HG03175 (cell line): ENCODE results near the gene TRAPPC14.

Experiments used
- ATAC-seq: cut with Tn5 transposase; IDR thresholded peaks from one replicate; pipeline ENCODE4 v1.9.1; 2021; ENCODE audit warnings: mild to moderate bottlenecking, moderate library complexity; ENCODE audit not compliant: unreplicated experiment

Gene TRAPPC14

DNA sequence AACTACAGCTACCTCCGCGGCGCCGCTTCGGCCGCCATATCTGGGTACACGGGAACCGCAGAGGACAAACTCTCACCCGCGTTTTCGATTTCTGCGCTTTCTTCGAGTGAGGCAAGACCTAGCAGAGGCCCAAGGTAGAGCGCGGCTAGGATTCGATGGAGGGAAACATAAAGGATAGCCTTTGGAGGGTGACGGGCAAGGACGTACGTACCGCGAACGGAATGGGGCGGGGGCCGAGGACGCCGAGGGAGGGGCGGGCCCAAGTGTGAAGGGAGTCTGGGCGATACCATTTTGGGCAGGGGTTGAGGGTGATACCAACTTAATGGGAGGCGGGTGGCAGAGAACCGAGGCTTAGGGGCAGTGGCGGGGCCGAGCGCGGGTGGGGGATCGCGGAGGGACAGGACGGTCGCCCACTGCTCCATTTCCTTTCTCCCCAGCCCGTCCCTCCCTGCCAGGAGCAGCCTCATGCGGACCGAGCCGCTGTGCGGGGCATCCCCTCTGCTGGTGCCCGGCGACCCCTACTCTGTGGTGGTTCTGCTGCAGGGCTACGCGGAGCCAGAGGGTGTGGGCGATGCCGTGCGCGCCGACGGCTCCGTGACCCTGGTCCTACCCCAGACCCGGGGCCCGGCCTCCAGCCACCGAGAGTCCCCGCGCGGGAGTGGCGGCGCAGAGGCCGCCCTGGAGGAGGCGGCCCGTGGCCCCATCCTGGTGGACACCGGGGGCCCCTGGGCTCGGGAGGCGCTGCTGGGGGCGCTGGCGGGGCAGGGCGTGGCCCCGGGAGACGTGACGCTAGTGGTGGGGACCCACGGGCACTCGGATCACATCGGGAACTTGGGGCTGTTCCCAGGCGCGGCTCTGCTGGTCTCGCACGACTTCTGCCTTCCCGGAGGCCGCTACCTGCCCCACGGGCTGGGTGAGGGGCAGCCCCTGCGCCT, 31.3 kb downstream of the TRAPPC14 start, which contains the start of gene MBLAC1:
Gene MBLAC1, plus strand, starts transcription at position 37 of the 935 bp plus-strand sequence. Its CDS starts 429 bp downstream, at position 466.
- ATAC-seq: peak; percentile 67

DNA sequence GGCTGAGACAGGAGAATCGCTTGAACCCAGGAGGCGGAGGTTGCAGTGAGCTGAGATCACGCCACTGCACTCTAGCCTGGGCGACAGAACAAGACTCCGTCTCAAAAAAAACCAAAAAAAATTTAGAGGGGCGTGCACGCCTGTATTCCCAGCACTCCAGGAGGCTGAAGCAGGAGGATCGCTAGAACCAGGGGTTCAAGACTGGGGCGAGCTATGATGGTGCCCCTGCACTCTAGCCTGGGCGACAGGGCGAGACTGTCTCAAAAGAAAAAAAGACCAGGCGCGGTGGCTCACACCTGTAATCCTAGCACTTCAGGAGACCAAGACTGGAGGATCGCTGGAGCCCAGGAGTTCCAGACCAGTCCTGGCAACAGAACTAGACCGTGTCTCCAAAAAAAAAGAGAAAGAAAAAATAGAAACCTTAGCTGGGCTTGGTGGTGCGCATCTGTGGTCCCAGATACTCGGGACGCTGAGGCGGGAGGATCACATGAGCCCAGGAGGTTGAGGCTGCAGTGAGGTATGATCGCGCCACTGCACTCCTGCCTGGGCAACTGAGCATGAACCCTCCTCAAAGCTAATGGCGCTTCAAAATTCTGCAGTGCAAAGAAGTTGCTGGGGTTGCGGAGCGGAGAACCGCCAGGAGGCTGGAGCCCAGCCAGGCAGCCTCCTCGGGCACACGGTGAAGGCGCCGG, 32.1 kb downstream of the TRAPPC14 start:
- peak; percentile 4 for ATAC-seq

DNA sequence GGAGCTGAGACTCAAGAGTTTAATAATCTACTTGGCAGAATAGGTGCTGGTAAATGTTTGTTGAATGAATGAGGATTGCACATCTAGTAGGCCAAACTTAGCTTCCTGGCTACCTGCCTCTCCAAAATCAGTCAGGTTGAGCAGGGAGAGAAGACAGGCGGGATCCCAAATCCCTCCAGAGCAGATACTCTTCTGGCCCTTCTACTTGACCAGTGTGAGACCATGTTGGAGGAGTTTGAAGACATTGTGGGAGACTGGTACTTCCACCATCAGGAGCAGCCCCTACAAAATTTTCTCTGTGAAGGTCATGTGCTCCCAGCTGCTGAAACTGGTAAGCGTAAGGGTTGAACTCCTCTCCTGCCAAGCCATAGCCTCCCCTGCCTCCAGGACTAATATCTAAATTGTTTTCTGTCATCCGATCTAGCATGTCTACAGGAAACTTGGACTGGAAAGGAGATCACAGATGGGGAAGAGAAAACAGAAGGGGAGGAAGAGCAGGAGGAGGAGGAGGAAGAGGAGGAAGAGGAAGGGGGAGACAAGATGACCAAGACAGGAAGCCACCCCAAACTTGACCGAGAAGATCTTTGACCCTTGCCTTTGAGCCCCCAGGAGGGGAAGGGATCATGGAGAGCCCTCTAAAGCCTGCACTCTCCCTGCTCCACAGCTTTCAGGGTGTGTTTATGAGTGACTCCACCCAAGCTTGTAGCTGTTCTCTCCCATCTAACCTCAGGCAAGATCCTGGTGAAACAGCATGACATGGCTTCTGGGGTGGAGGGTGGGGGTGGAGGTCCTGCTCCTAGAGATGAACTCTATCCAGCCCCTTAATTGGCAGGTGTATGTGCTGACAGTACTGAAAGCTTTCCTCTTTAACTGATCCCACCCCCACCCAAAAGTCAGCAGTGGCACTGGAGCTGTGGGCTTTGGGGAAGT, 34.0 kb downstream of the TRAPPC14 start:
- ATAC-seq: no peak

DNA sequence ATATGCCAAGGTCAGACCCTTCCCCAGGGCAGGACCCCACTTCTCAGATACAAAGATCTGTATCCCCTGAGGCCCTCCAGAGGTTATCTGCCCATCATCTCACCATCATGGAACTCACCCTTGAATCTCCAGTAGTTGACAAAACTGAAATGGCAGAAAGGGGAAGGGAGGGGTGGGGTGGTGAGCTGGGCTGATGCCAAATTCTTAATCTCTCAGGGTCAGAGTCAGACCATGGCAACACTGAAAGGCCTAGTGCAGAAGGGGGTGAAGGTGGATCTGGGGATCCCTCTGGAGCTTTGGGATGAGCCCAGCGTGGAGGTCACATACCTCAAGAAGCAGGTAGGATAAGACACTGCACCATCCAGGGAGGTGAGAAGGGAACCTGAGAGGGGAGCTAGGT, 36.0 kb downstream of the TRAPPC14 start:
- ATAC-seq: no peak

DNA sequence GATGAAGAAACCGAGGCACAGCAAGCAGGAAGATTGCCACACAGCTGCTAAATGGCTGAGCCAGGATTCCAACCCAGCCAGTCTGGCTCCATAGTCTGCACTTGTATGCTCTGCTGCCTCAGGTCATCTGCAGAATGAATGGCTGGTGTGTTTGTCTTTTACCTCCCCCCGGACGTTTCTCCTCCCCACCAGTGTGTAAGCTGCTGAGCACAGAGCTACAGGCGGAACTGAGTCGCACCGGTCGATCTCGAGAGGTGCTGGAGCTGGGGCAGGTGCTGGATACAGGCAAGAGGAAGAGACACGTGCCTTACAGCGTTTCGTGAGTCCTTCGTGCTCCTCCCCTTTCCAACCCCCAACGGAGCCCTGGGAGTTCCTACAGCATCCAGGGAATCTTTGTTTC, 36.5 kb downstream of the TRAPPC14 start:
- no peak for ATAC-seq

DNA sequence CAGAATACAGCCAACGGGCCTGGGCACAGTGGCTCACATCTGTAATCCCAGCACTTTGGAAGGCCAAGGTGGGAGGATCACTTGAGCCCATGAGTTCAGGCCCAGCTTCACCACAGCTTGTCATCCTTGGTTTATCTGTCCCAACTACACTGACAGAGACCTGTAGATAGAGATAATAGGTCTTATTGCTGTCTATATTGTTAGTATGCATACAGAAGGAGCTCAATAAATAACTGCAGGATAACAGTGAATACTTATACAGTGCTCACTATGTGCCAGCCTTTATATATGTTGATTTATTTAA, 37.8 kb downstream of the TRAPPC14 start:
- ATAC-seq: no peak

DNA sequence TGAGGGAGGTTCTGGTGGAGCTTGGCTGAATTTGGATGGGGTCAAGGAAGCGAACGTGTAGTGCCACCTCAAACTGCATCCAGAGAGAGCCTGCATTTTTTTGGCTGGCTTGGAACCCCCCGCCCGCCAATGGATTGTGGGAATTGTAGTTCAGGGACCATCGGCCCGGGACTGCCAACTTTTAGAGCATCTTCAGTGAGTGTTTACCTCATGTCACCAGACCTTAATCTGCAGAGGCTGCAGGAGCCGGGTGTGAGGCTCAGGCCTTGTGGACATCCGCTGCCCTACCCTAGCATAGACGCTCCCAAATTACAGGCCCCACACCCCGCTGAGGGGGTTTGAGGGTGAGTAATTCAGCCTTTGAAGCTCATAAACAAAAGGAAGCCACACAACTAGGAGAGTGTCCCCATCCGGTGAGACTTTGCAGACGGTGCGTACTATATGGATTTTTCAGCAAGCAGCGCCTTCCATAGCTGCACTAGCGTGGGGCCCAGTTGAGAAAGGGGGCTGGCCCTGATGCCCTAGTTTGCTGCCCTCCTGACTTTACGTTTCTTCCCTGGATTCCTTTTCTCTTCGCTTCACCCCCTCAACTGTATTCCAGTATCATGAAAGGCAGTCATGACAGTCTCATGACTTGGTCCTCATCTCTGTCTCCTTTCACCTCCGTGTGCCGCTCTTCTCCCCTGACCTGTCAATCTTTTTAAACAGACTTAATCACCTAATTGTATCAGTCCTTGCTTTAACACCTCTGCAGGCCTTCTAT, 38.4 kb downstream of the TRAPPC14 start:
- ATAC-seq: peak; percentile 23

DNA sequence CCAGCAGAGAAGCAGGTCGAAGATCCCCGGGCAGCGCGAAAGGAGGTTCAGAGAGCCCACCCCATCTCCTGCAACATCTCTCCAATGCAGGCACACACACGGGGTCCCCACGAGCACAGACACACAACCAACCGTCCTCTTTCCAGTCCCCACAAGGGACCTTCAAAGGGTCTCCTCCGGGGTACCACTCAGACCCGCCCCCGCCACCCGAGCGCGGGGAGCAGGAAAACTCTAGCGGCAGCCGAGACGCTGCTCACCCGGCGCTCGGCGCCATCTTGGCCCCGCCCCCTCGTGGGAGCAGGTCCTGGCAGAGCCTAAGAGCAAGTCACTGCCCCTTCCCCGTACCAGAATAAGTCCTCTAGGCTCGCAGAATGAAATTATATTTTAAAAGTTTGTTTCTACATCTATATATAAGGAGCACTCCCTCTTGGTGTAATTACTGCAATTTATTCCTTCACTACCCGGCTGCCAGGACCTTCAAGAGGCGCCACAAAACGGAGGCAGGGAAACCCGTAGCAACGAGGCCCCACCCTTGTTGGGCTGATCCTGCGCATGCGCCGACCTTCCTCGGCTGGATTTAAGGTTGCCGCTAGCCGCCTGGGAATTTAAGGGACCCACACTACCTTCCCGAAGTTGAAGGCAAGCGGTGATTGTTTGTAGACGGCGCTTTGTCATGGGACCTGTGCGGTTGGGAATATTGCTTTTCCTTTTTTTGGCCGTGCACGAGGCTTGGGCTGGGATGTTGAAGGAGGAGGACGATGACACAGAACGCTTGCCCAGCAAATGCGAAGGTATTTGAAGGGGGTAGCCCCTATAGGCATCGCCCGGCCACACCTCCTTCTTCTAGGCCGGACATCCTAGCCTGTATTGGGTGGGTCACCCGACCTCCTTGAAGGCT, 39.2 kb downstream of the TRAPPC14 start, which contains the start of the genes CNPY4 and TAF6:
Gene CNPY4, plus strand, starts transcription at position 563 of the 898 bp plus-strand sequence. Its CDS starts 111 bp downstream, at position 674.
Gene TAF6, minus strand, starts transcription at position 287 of the 898 bp plus-strand sequence. CDS start 5,149 bp downstream, outside the sequence.
- peak; percentile 70 for ATAC-seq

DNA sequence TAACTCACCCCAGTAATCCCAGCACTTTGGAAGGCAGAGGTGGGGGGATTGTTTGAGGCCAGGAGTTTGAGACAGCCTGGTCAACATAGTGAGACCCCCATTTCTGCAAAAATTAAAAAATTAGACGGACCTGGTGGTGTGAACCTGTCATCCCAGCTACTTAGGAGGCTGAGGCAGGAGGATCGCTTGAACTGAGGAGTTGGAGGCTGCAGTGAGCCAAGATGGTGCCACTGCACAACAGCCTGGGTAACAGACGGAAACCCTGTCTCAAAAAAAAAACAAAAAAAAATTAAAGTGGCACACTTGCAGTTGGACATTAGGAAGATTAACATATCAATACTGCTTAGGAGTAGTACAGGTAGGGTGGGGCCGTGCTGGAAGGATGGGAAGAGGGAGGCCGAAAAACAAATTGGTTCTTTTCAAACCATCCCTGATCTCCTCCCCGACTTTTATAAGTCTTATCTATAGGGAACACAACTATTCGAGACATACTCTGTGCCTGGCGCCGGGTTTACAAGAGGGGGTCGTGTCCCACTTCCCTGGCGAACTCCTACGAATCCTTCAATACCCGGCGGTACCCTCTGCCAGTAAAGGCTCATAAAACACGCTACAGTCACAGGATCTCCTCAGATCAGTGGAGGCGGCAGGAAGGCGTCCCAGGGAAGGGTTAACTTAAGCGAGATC, 40.0 kb downstream of the TRAPPC14 start:
- no peak for ATAC-seq

DNA sequence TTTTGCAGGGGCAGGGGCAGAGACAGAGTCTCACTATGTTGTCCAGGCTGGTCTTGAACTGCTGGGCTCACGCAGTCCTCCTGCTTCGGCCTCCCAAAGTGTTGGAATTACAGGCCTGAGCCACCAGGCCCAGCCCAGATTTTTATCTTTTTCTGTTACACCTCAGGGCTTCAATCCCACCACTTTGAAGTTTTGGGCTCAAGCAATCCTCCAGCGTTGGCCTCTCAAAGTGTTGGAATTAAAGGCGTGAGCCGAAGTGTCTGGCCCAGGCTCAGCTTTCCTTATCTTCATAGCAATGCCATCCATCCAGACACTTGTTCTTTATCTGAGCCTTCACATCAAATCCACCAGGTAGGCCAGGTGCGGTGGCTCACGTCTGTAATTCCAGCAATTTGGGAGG, 43.5 kb downstream of the TRAPPC14 start:
- ATAC-seq: no peak

DNA sequence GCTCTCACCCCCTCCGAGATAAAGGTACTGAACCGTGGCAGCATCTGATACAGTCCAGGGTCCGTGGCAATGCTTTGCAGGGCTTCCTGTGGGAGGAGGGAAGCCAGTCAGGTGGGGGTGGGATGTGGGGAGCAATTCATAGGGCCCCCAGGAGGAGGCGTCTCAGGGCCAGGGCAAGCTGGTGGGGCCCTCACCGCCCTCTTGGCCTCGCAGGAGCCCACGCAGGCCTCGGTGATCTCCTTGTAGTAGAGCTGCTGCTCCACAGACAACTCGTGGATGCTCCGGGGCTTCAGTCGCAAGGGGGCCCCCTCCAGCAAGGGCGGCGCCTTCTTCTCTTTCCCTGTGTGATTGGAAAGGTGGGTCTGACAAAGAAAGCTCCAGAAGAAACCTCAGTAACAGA, 46.6 kb downstream of the TRAPPC14 start:
- ATAC-seq: no peak

DNA sequence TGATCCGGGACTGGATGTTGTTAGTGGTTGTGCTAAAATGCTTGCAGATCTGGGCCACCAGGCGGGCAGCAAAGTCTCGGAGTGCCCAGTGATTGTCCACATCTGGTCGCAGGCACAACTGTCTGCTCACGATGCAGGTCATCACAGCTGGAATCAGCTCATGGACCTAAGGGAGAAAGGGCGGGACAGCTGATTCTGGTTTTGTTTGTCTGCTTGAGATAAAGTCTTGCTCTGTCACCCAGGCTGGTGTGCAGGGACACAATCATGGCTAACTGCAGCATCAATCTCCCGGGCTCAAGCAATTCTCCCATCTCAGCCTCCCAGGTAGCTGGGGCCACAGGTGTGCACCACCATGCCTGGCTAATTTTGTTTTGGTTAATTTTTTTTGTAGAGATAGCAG, 47.4 kb downstream of the TRAPPC14 start:
- ATAC-seq: no peak

DNA sequence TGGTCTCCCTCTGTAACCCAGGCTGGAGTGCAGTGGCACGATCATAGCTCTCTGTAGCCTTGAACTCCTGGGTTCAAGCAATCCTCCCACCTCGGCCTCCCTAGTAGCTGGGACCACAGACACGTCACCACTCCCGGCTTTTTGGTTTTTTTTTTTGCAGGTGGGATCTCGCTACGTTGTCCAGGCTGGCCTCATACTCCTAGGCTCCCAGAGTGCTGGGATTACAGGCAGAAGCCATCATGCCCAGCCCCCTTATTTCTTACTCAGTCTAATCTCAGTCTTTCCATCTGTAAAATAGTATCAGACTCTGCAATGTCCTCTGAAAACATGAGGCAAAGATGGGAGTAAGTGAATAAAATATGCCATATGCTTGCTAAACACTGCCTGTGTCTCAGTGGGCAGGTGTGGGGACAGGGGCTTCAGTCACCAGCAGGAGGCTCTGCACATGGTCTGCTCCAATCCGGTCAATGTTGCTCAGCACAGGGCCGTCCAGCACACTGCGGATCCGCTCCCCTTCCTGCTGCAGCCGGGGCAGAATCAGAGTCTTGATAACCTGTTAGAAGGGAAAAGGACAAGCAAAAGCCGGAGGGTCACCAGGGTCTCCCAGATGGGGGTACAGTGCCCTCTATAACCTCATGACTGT, 48.9 kb downstream of the TRAPPC14 start:
- ATAC-seq: no peak

DNA sequence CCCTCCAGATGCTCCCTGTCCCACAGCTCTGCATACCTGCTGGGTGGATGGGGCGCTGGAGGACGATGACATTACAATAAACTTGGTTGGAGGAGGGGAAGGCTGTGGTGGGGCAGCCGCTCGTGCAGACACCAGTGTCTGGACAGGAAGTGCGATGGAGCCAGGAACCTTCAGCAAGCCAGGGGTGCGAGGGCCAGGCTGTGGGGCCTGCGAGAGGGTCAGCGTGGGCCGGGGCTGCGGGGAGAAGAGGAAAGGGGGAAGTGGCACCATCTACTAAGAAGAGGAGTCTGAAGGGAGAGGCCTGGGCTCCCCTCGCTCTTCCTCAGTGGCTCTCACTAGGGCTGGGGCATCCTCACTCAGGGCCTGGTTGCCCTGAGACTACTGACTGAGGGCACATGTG, 50.6 kb downstream of the TRAPPC14 start:
- no peak for ATAC-seq

DNA sequence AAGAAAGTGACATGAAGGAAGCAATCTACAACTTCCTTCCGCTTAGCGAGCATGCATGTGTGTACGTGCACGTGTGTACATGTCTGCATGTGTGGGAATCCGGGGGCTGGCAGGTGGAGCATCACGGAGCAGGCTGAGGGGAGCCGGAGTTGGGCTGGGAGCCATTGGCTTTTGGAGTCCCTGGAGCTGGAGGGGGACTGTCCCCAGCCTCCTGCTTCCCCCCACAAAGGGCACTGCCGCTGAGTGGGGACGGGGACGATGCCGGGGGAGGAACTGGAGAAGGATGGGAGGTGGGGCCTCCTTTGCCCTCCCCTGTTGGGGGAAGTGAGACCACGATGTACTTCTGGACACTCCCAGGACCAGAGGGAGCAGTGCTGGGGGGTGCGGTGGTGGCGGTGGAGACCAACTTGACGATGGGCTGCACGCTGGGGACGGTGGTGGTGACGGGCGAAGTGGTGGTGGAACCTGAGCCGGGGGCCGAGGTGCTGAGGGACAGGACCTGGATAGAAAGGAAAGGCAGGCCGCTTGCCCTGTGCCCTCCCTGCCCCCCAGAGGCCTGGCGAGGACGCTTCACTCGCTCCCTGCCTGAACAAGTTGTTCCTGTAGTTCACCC, 51.3 kb downstream of the TRAPPC14 start:
- ATAC-seq: no peak

DNA sequence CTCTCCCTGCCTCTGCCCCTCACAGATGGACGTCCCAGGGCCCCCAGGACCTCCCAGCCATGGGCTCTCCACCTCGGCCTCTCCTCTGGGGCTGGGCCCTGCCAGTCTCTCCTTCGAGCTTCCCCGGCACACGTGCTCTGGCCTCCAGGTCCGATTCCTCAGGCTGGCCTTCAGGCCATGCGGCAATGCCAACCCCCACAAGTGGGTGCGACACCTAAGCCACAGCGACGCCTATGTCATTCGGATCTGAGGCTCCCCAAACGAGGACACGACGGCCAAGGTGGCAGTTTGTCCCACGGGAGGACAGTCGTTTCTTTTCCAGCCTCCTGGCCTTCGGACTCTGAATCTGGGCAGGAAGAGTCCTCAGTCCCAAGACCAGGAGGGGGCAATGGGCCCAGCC, 51.9 kb downstream of the TRAPPC14 start:
- ATAC-seq: no peak

DNA sequence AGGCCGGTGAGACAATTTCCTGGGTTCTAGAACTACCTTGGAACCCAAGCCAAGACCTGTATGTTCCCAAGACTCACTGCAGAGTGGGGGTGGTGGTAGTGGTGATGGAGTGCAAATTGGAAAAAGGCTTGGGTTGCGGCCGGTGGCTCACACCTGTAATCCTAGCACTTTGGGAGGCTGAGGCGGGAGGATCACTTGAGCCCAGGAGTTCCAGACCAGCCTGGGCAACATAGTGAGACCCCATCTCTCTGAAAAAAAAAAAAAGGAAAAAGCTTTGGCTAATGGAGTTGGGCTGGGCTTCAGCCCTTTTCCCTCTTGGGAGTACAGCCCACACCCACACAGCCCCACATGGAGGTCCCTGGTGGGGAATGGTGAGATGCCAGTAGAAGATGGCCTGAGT, 53.0 kb downstream of the TRAPPC14 start:
- no peak for ATAC-seq
